ENCODE results near the gene ACYP1. TPM values are rescaled to one million over a fixed set of nuclear protein-coding genes. Genes with fewer than 3 reads are reported as not detected.

Gene ACYP1
- total and polyA plus RNA-seq, 2 donors (not counting 3 experiments of a cell fraction or from before 2014, with no cell fraction given) = 30.2 to 37.5 TPM

GRCh38 chr14:75032939-75033338 lies 30.9 kb downstream of the ACYP1 start:
- Histone ChIP-seq H2AFZ (ENCODE audit: low read depth, low read length) (no peak overlapping the region), H3K4me1 (ENCODE audit: control insufficient read depth, extremely low read depth, insufficient read depth, low read length) (peaks cover 3% of the 10 kb centered on the region), H3K36me3 (ENCODE audit: control insufficient read depth in 2 of 2, extremely low read depth in 1 of 2, insufficient read depth in 2 of 2, low read length in 2 of 2) (peaks cover 0 to 6% of the 10 kb centered on the region in 2 experiments), H3K9me1 (replicated peaks; ENCODE audit: control insufficient read depth, extremely low read depth, insufficient read depth, low read length) (no peaks in the 10 kb centered on the region), H3K4me2 (ENCODE audit: insufficient read depth, low read length) (no peak overlapping the region), H4K20me1 (replicated peaks; ENCODE audit: control insufficient read depth, extremely low read depth, insufficient read depth, low read length) (no peaks in the 10 kb centered on the region), H3K27ac (ENCODE audit: insufficient read depth, low read depth, low read length) (no peak overlapping the region), H3K9me3 (replicated peaks; ENCODE audit: control insufficient read depth, insufficient read depth, low read length) (no peaks in the 10 kb centered on the region), H3K4me3 (replicated peaks in 1 of 3; ENCODE audit: insufficient read depth in 1 of 3, low read depth in 1 of 3, low read length in 3 of 3) (no peak overlapping the region), H3K79me2 (ENCODE audit: control insufficient read depth, insufficient read depth, low read length) (no peaks in the 10 kb centered on the region), H3K27me3 (ENCODE audit: control insufficient read depth in 2 of 2, insufficient read depth in 2 of 2, low read length in 2 of 2) (no peaks in the 10 kb centered on the region), H3K9ac (replicated peaks; ENCODE audit: extremely low read depth, insufficient read depth, low read length) (no peak overlapping the region)
- CTCF ChIA-PET = no interaction called here
- DNase-seq (ENCODE audit: low read depth, low spot score) (no peak), FAIRE-seq (no peak)
- no TSS peak for BruUV-seq (replicated peaks)
- intact Hi-C loops (cut with micrococcal nuclease) (no loop called here), dilution Hi-C loops (cut with MboI; ENCODE audit: extremely low pct_ligation_motif_present, low sequenced_read_pairs) (no loop called here)
- TF ChIP-seq CTCF (IDR thresholded peaks at IDR 0.05; ENCODE audit: extremely low read depth in 1 of 2, insufficient read depth in 1 of 2, low read depth in 1 of 2, low read length in 2 of 2) (no peak), JUN (IDR thresholded peaks at IDR 0.05; ENCODE audit: borderline replicate concordance, insufficient read depth, insufficient read length, low read depth) (no peak)
- POLR2A ChIA-PET = no interaction called here

GRCh38 chr14:75030147-75030546 lies 33.7 kb downstream of the ACYP1 start:
- no peak for FAIRE-seq
- H3K9me1 ChIP-seq (replicated peaks; ENCODE audit: control insufficient read depth, extremely low read depth, insufficient read depth, low read length) = no peaks in the 10 kb centered on the region
- CTCF ChIA-PET = interaction anchor here (1.1 kb wide), 1 partner anchor 26 kb away, joined by 3 read pairs; no protein-coding TSS in a partner anchor
- H3K4me2 ChIP-seq (ENCODE audit: insufficient read depth, low read length) = no peak overlapping the region
- BruUV-seq (replicated peaks) = no TSS peak
- H3K27me3 ChIP-seq (ENCODE audit: control insufficient read depth in 2 of 2, insufficient read depth in 2 of 2, low read length in 2 of 2) = no peaks in the 10 kb centered on the region
- TF ChIP-seq MYC (IDR thresholded peaks at IDR 0.05; ENCODE audit: low read depth, low read length) (no peak), EZH2 (IDR thresholded peaks at IDR 0.05; ENCODE audit: borderline replicate concordance, low read depth, low read length, severe bottlenecking) (no peak), CTCF (IDR thresholded peaks at IDR 0.05; ENCODE audit: extremely low read depth in 1 of 2, insufficient read depth in 1 of 2, low read depth in 1 of 2, low read length in 2 of 2) (no peak), POLR2AphosphoS5 (IDR thresholded peaks at IDR 0.05; ENCODE audit: insufficient read depth, low read depth, low read length) (no peak), POLR2A (IDR thresholded peaks at IDR 0.05; ENCODE audit: low read depth, low read length) (no peak), FOS (IDR thresholded peaks at IDR 0.05; ENCODE audit: borderline replicate concordance, insufficient read depth, low read length) (no peak), JUN (IDR thresholded peaks at IDR 0.05; ENCODE audit: borderline replicate concordance, insufficient read depth, insufficient read length, low read depth) (no peak), GATA2 (IDR thresholded peaks at IDR 0.05; ENCODE audit: insufficient read depth, insufficient read length, low read depth, low read length) (no peak)
- TF ChIP-seq, protein P1, sequence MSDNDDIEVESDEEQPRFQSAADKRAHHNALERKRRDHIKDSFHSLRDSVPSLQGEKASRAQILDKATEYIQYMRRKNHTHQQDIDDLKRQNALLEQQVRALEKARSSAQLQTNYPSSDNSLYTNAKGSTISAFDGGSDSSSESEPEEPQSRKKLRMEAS (IDR thresholded peaks at IDR 0.05; ENCODE audit: insufficient read depth, insufficient read length) = no peak
- no peak overlapping the region for H3K27ac ChIP-seq (ENCODE audit: insufficient read depth, low read depth, low read length)
- intact Hi-C loops (cut with micrococcal nuclease) (no loop called here), dilution Hi-C loops (cut with MboI; ENCODE audit: extremely low pct_ligation_motif_present, low sequenced_read_pairs) (no loop called here)
- no peaks in the 10 kb centered on the region for H4K20me1 ChIP-seq (replicated peaks; ENCODE audit: control insufficient read depth, extremely low read depth, insufficient read depth, low read length)
- no peaks in the 10 kb centered on the region for H3K9me3 ChIP-seq (replicated peaks; ENCODE audit: control insufficient read depth, insufficient read depth, low read length)
- POLR2A ChIA-PET = no interaction called here
- no peaks in the 10 kb centered on the region for H3K79me2 ChIP-seq (ENCODE audit: control insufficient read depth, insufficient read depth, low read length)
- peaks cover 12% of the 10 kb centered on the region for H3K4me1 ChIP-seq (ENCODE audit: control insufficient read depth, extremely low read depth, insufficient read depth, low read length)
- H2AFZ ChIP-seq (ENCODE audit: low read depth, low read length) = no peak overlapping the region
- H3K36me3 ChIP-seq (ENCODE audit: control insufficient read depth in 2 of 2, extremely low read depth in 1 of 2, insufficient read depth in 2 of 2, low read length in 2 of 2) = peaks cover 0 to 6% of the 10 kb centered on the region in 2 experiments
- DNase-seq (ENCODE audit: low read depth, low spot score) = no peak
- H3K4me3 ChIP-seq (replicated peaks in 1 of 3; ENCODE audit: insufficient read depth in 1 of 3, low read depth in 1 of 3, low read length in 3 of 3) = no peak overlapping the region
- no peak overlapping the region for H3K9ac ChIP-seq (replicated peaks; ENCODE audit: extremely low read depth, insufficient read depth, low read length)
